Stomach (tissue), 4 donors: ENCODE results near the gene CACNG4.

Experiments
- EP300 ChIP-seq: sonication (generic); formaldehyde crosslinking; IDR thresholded peaks from one replicate; pipeline ENCODE4 v1.6.1; 2017; ENCODE audit warnings: antibody characterized with exemption
- POLR2AphosphoS5 ChIP-seq, 3 donors: sonication (generic); formaldehyde crosslinking; IDR thresholded peaks; one replicate each; pipeline ENCODE4 v1.6.1; 2016; ENCODE audit warnings: antibody characterized with exemption in 3 of 3

- TF ChIP-seq POLR2AphosphoS5 (IDR thresholded peaks at IDR 0.05) (no peak), EP300 (no peak)
Measured at GRCh38 chr17:67046398-67046797, 81.9 kb downstream of the CACNG4 start.
